A549 (cell line): ENCODE measurements around the gene RPS6KA1. TPM values are rescaled to one million over a fixed set of nuclear protein-coding genes. Genes with fewer than 3 reads are reported as not detected.

Experiments used
- ATAC-seq, 2 experiments: fragments of 200-7000 bp in 1 of 2; fragments of >200 bp in 1 of 2; cut with Nextera tagmentation in 1 of 2; cut with Tn5 transposase in 1 of 2; 3 replicates each; pipeline versions ENCODE4 v1.8.0 to v1.9.1; 2018 to 2020; ENCODE audit warnings: mild to moderate bottlenecking in 1 of 2, moderate library complexity in 1 of 2
- CTCF ChIA-PET: fragments of 300-600 bp; sonication (Branson Sonifier 250); formaldehyde crosslinking; extraction: SDS; loops from one replicate; lab custom pipeline; 2021; ENCODE audit warnings: antibody characterized with exemption, inconsistent platforms; lab: Yijun Ruan, JAX
- POLR2A ChIA-PET: fragments of 350-600 bp; formaldehyde crosslinking; extraction: SDS; loops from one replicate; lab custom pipeline; 2021; ENCODE audit warnings: antibody characterized with exemption, inconsistent platforms; lab: Yijun Ruan, JAX
- DNase-seq, 2 experiments: peaks; one replicate each; pipeline versions ENCODE4 v3.0.0 to v3.0.0-alpha.2; 2011 to 2016; ENCODE audit warnings: low read depth in 1 of 2, low spot score in 1 of 2
- FAIRE-seq: peaks from 2 replicates; lab custom pipeline; 2011; peaks lifted over from hg19 to GRCh38; lab: Jason Lieb, UNC
- H3K27ac ChIP-seq, 2 experiments: fragments of >200 bp; sonication (Bioruptor Twin); formaldehyde crosslinking; 3 replicates each; pipeline ENCODE4 v1.5.1; 2016 to 2017
- H3K4me1 ChIP-seq: fragments of >200 bp; sonication (Bioruptor Twin); formaldehyde crosslinking; 3 replicates; pipeline ENCODE4 v1.6.1; 2016
- H3K4me2 ChIP-seq: fragments of >200 bp; sonication (Bioruptor Twin); formaldehyde crosslinking; 3 replicates; pipeline ENCODE4 v1.6.1; 2016
- H3K4me3 ChIP-seq: fragments of >200 bp; sonication (Bioruptor Twin); formaldehyde crosslinking; 3 replicates; pipeline ENCODE4 v1.5.1; 2016
- H3K9me3 ChIP-seq: fragments of >200 bp; sonication (Bioruptor Twin); formaldehyde crosslinking; 3 replicates; pipeline ENCODE4 v1.6.1; 2016
- BHLHE40 ChIP-seq: IDR thresholded peaks from 2 replicates; pipeline ENCODE4 v1.6.1; 2012; ENCODE audit warnings: low read depth, low read length, inconsistent platforms
- CHD4 ChIP-seq: fragments of 200-600 bp; sonication (generic); IDR thresholded peaks from 2 replicates; pipeline ENCODE4 v1.6.1; 2016; ENCODE audit warnings: antibody characterized with exemption, mild to moderate bottlenecking, borderline replicate concordance
- CTCF ChIP-seq: fragments of >200 bp; sonication (Bioruptor Twin); formaldehyde crosslinking; IDR thresholded peaks from 3 replicates; pipeline ENCODE4 v1.5.1; 2016
- EHF ChIP-seq: fragments of 250-450 bp; sonication (Bioruptor Pico); IDR thresholded peaks from 2 replicates; pipeline ENCODE4 v1.5.0; 2020; ENCODE audit warnings: mild to moderate bottlenecking
- EHMT2 ChIP-seq: fragments of 200-600 bp; sonication (generic); IDR thresholded peaks from 2 replicates; pipeline ENCODE4 v1.6.1; 2016; ENCODE audit warnings: antibody characterized with exemption, low read depth, mild to moderate bottlenecking, moderate library complexity
- ESRRA ChIP-seq: fragments of 150-350 bp; IDR thresholded peaks from 2 replicates; pipeline ENCODE4 v1.6.1; 2014; ENCODE audit warnings: mild to moderate bottlenecking, low read length, borderline replicate concordance
- FOSB ChIP-seq: fragments of 250-450 bp; sonication (Bioruptor Pico); IDR thresholded peaks from 2 replicates; pipeline ENCODE4 v1.5.0; 2020; ENCODE audit warnings: mild to moderate bottlenecking, moderate library complexity
- FOSL2 ChIP-seq, 2 experiments: fragments of 450-650 bp in 1 of 2; fragments of >200 bp in 1 of 2; sonication (Bioruptor Twin) in 1 of 2; formaldehyde crosslinking; IDR thresholded peaks; 2 replicates each; pipeline versions ENCODE4 v1.5.0 to v1.6.1; 2016 to 2020; ENCODE audit warnings: mild to moderate bottlenecking in 1 of 2, moderate library complexity in 1 of 2
- FOXS1 ChIP-seq: fragments of 250-450 bp; sonication (Bioruptor Pico); IDR thresholded peaks from 2 replicates; pipeline ENCODE4 v1.5.0; 2020; ENCODE audit warnings: mild to moderate bottlenecking, moderate library complexity
- GATA3 ChIP-seq: IDR thresholded peaks from 2 replicates; pipeline ENCODE4 v1.6.1; 2012; ENCODE audit warnings: borderline replicate concordance
- HMGXB4 ChIP-seq: fragments of 250-450 bp; sonication (Bioruptor Pico); IDR thresholded peaks from 2 replicates; pipeline ENCODE4 v1.5.0; 2021; ENCODE audit warnings: mild to moderate bottlenecking, moderate library complexity, borderline replicate concordance
- JUN ChIP-seq, 2 experiments: fragments of >200 bp; sonication (Bioruptor Twin); formaldehyde crosslinking; IDR thresholded peaks; 2 replicates in 1 of 2; 3 replicates in 1 of 2; pipeline ENCODE4 v1.6.1; 2016 to 2017
- KDM5A ChIP-seq: fragments of 200-600 bp; sonication (generic); IDR thresholded peaks from 2 replicates; pipeline ENCODE4 v1.6.1; 2016; ENCODE audit warnings: antibody characterized with exemption, mild to moderate bottlenecking
- MAFK ChIP-seq: fragments of 450-650 bp; IDR thresholded peaks from 2 replicates; pipeline ENCODE4 v1.6.1; 2014; ENCODE audit not compliant: partially characterized antibody
- MAZ ChIP-seq: fragments of 150-350 bp; IDR thresholded peaks from 2 replicates; pipeline ENCODE4 v1.6.1; 2014; ENCODE audit warnings: antibody characterized with exemption, low read depth, low read length, borderline replicate concordance
- MYC ChIP-seq: IDR thresholded peaks from 2 replicates; pipeline ENCODE4 v1.6.1; 2012; ENCODE audit warnings: mild to moderate bottlenecking, inconsistent platforms, low read length, improper control_type of control experiment, borderline replicate concordance
- NFE2L2 ChIP-seq: fragments of 150-350 bp; conservative IDR thresholded peaks from 2 replicates; pipeline ENCODE4 v1.6.1; 2014; ENCODE audit warnings: low read length
- NR3C1 ChIP-seq: fragments of >200 bp; sonication (Bioruptor Twin); formaldehyde crosslinking; IDR thresholded peaks from 3 replicates; pipeline ENCODE4 v1.6.1; 2017
- PHF8 ChIP-seq: fragments of 200-600 bp; sonication (generic); IDR thresholded peaks from 2 replicates; pipeline ENCODE4 v1.6.1; 2016; ENCODE audit warnings: low read depth, mild to moderate bottlenecking, antibody characterized with exemption, moderate library complexity, borderline replicate concordance
- SMC3 ChIP-seq: fragments of >200 bp; sonication (Bioruptor Twin); formaldehyde crosslinking; IDR thresholded peaks from 3 replicates; pipeline ENCODE4 v1.6.1; 2018; ENCODE audit warnings: inconsistent platforms
- SREBF2 ChIP-seq: fragments of 450-650 bp; IDR thresholded peaks from 2 replicates; pipeline ENCODE4 v1.6.1; 2014; ENCODE audit warnings: mild to moderate bottlenecking, moderate library complexity
- TP53 ChIP-seq: fragments of 250-450 bp; sonication (Bioruptor Pico); IDR thresholded peaks from 2 replicates; pipeline ENCODE4 v1.5.0; 2021; ENCODE audit warnings: mild to moderate bottlenecking, moderate library complexity
- ZSCAN20 ChIP-seq: fragments of 250-450 bp; sonication (Bioruptor Pico); IDR thresholded peaks from 2 replicates; pipeline ENCODE4 v1.8.0; 2022; ENCODE audit warnings: mild to moderate bottlenecking, moderate library complexity
- WGBS: methylation state at CpG from one replicate; pipeline ENCODE4 v1.1.6; 2017; ENCODE audit errors: missing lambda C conversion rate; 5-methylcytosine and 5-hydroxymethylcytosine counted together
- polyA plus RNA-seq, 4 experiments: library from polyadenylated mRNA; depleted of rRNA in 3 of 4; stranded (reverse); fragments of >200 nt; fragmentation: RNase III in 1 of 4; extraction: RNeasy Plus Mini Kit Qiagen cat#74134 plus additional on column Dnase treatment in 1 of 4; gene quantifications; 2 replicates in 3 of 4; 3 replicates in 1 of 4; pipeline ENCODE4 v1.2.3, GENCODE V29; 2011 to 2017

The RPS6KA1 gene
- polyA plus RNA-seq, 2 of the 4 experiments (the other 2 are of a cell fraction), result 9.8 to 12.4 TPM

- no peak overlapping the region for H3K4me2 ChIP-seq
- TF ChIP-seq EHMT2 (no peak), MAZ (no peak), ESRRA (no peak), HMGXB4 (no peak), FOSB (CRISPR knock-in tag) (no peak), SMC3 (no peak), CHD4 (no peak), MYC (no peak), FOSL2 (IDR thresholded peaks at IDR 0.05) (no peak), FOSL2 (CRISPR knock-in tag; IDR thresholded peaks at IDR 0.05) (no peak), ZSCAN20 (CRISPR knock-in tag) (no peak), FOXS1 (CRISPR knock-in tag) (no peak), EHF (CRISPR knock-in tag) (no peak), SREBF2 (no peak), JUN (IDR thresholded peaks at IDR 0.05) (no peak)
- no peak for FAIRE-seq
- POLR2A ChIA-PET, result no interaction called here
- H3K4me1 ChIP-seq, result no peaks in the 10 kb centered on the region
- H3K27ac ChIP-seq, result no peak overlapping the region
- WGBS, result 90% methylated on average over 11 of the region's 14 CpGs
- CTCF ChIA-PET, result interaction anchor here (2.8 kb wide), 1 partner anchor 16 kb away, joined by 9 read pairs; no protein-coding TSS in a partner anchor
- no peak for ATAC-seq
- no peak overlapping the region for H3K4me3 ChIP-seq
- H3K9me3 ChIP-seq, result no peaks in the 10 kb centered on the region
- no peak for DNase-seq
These were observed 24.6 kb downstream of the RPS6KA1 start for GRCh38 chr1:26553942-26554682.

- Histone ChIP-seq H3K27ac (no peak overlapping the region), H3K4me1 (no peaks in the 10 kb centered on the region), H3K4me3 (no peak overlapping the region)
- ATAC-seq, result no peak
- WGBS, result 92% methylated on average over 9 of the region's 10 CpGs
- CTCF ChIA-PET, result interaction anchor here (2.8 kb wide), 1 partner anchor 17 kb away, joined by 9 read pairs; no protein-coding TSS in a partner anchor
- TF ChIP-seq NFE2L2 (no peak), CTCF (no peak), SREBF2 (no peak), GATA3 (no peak), KDM5A (no peak), TP53 (CRISPR knock-in tag) (no peak), FOXS1 (CRISPR knock-in tag) (no peak), MAFK (no peak), PHF8 (no peak), BHLHE40 (no peak), NR3C1 (no peak)
- TF ChIP-seq, all 56 proteins: peak for 0
- FAIRE-seq (no peak), DNase-seq (no peak)
- POLR2A ChIA-PET, result no interaction called here
- H3K9me3 ChIP-seq, result no peaks in the 10 kb centered on the region
- H3K4me2 ChIP-seq, result no peak overlapping the region
These were observed 25.2 kb downstream of the RPS6KA1 start for GRCh38 chr1:26554781-26555180.
